GM21619 (cell line): ENCODE results near the gene KANSL1.

ENCODE experiments used
- ATAC-seq: cut with Tn5 transposase; IDR thresholded peaks from one replicate; pipeline ENCODE4 v1.9.1; 2021; ENCODE audit not compliant: unreplicated experiment

KANSL1 gene

DNA sequence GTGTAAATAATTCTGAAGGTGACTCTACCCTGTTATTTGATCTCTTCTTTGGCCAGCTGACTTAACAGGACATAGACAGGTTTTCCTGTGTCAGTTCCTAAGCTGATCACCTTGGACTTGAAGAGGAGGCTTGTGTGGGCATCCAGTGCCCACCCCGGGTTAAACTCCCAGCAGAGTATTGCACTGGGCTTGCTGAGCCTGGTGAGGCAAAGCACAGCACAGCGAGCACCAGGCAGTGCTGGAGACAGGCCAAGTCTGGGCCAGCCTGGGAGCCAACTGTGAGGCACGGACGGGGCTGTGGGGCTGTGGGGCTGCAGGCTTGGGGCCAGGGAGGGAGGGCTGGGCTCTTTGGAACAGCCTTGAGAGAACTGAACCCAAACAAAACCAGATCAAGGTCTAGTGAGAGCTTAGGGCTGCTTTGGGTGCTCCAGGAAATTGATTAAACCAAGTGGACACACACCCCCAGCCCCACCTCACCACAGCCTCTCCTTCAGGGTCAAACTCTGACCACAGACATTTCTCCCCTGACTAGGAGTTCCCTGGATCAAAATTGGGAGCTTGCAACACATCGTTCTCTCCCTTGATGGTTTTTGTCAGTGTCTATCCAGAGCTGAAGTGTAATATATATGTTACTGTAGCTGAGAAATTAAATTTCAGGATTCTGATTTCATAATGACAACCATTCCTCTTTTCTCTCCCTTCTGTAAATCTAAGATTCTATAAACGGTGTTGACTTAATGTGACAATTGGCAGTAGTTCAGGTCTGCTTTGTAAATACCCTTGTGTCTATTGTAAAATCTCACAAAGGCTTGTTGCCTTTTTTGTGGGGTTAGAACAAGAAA is 189.1 kb downstream of the KANSL1 start:
- no peak for ATAC-seq

DNA sequence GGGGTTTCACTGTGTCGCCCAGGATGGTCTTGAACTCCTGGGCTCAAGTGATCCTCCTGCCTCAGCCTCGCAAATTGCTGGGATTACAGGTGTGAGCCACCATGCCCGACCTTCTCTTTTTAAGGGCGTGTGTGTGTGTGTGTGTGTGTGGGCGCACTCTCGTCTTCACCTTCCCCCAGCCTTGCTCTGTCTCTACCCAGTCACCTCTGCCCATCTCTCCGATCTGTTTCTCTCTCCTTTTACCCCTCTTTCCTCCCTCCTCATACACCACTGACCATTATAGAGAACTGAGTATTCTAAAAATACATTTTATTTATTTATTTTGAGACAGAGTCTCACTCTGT is 190.3 kb downstream of the KANSL1 start:
- ATAC-seq, result no peak

DNA sequence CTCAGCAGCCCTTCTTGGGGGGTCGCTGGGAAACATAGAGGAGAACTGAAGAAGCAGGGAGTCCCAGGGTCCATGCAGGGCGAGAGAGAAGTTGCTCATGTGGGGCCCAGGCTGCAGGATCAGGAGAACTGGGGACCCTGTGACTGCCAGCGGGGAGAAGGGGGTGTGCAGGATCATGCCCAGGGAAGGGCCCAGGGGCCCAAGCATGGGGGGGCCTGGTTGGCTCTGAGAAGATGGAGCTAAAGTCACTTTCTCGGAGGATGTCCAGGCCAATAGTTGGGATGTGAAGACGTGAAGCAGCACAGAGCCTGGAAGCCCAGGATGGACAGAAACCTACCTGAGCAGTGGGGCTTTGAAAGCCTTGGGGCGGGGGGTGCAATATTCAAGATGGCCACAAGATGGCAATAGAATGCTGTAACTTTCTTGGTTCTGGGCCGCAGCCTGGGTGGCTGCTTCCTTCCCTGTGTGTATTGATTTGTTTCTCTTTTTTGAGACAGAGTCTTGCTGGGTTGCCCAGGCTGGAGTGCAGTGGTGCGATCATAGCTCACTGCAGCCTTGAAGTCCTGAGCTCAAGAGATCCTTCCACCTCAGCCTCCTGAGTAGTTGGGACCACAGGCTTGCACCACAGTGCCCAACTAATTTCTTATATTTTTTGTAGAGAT is 190.8 kb downstream of the KANSL1 start:
- no peak for ATAC-seq

DNA sequence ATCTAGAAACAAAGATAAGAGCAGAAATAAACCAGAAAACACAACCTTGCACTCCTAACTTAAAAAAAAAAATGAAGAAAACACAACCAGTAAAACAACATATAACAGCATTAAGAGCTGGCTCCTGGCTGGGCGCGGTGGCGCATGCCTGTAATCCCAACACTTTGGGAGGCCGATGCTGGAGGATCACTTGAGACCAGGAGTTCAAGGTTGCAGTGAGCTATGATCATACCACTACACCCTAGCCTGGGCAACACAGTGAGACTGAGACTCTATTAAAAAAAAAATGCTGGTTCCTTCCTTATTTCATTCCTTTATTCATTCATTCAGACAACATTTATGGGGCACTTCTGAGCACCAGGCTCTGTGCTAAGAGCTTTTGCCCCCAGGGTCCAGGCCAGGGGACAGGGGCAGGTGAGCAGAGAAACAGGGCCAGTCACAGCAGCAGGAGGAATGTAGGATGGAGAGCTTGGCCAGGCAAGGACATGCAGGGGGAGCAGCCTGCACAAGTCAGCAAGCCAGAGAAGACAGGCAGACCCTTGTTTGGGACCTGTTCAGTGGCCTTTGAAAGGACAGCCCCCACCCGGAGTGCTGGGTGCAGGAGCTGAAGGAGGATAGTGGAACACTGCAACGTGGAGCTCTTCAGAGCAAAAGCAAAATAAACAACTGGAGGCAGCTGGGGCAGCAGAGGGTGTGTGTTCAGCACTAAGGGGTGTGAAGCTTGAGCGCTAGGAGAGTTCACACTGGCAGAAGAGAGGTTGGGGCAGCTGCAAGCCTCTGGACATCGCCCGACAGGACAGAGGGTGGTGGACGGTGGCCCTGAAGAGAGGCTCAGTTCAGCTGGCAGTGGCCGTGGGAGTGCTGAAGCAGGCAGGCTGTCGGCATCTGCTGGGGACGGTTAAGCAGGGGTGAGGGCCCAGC is 191.6 kb downstream of the KANSL1 start:
- ATAC-seq, result no peak

DNA sequence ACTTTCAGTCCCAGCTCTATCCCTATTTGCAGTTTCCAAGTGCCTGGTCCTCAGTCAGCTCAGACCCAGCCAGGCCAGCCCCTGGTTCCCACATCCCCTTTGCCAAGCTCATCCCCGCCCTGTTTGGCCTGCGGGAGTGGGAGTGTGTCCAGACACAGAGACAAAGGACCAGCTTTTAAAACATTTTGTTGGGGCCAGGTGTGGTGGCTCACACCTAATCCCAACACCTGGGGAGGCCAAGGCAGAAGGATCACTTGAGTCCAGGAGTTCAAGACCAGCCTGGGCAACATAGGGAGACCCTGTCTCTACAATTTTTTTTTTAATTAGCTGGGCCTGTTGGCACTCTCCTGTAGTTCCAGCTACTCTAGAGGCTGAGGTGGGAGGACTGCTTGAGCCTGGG is 192.5 kb downstream of the KANSL1 start:
- no peak for ATAC-seq

DNA sequence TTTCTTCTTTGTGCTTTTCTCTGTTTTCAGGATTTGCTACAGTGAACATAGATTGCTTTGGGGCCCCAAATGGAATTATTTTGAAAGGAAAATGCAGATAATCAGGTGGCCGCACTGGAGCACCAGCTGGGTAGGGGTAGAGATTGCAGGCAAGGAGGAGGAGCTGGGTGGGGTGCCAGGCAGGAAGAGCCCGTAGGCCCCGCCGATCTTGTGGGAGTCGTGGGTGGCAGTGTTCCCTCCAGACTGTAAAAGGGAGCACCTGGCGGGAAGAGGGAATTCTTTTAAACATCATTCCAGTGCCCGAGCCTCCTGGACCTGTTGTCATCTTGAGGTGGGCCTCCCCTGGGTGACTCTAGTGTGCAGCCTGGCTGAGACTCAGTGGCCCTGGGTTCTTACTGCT is 192.9 kb downstream of the KANSL1 start:
- no peak for ATAC-seq

DNA sequence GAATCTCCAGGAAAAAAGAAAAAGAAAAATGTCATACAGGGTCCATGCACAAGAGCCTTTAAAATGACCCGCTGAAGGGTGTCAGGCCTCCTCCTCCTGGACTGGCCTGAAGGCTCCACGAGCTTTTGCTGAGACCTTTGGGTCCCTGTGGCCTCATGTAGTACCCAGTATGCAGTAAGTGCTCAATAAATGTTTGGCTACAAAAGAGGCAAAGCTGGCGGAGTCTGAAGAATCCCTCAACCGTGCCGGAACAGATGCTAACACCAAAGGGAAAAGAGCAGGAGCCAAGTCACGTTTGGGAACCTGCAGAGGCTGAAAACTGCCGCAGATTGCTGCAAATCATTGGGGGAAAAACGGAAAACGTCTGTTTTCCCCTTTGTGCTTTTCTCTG is 193.3 kb downstream of the KANSL1 start:
- no peak for ATAC-seq

DNA sequence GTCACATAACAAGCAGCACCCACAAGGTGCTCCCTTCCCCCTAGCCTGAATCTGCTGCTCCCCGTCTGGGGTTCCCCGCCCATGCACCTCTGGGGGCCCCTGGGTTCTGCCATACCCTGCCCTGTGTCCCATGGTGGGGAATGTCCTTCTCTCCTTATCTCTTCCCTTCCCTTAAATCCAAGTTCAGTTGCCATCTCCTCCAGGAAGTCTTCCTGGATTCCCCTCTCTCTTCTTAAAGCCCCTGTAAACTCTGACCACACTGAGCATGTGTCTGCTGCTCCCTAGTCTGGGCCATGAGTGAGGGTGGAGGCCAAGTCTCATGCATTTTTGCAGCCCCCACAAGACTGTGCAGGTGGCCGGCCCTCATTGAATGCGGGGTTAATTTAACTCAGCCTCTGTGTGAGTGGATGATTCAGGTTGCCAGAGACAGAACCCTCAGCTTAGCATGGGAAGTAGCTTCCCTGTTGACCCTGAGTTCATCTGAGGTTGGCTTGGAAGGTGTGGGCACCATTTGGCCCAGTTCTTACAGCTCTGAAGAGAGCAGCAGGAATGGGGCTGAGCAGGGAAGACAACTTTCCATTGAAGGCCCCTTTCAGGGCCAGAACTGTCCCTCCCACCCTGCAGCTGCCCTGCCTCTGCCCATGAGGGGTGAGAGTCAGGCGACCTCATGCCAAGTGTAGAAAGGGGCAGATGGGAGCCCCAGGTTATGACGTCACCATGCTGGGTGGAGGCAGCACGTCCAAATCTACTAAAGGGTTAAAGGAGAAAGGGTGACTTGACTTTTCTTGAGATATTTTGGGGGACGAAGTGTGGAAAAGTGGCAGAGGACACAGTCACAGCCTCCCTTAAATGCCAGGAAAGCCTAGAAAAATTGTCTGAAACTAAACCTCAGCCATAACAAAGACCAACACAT is 194.0 kb downstream of the KANSL1 start, which contains the start of gene STH:
Gene STH, plus strand, starts transcription at position 264 of the 913 bp plus-strand sequence. Its CDS starts 30 bp downstream, at position 294.
- no peak for ATAC-seq

DNA sequence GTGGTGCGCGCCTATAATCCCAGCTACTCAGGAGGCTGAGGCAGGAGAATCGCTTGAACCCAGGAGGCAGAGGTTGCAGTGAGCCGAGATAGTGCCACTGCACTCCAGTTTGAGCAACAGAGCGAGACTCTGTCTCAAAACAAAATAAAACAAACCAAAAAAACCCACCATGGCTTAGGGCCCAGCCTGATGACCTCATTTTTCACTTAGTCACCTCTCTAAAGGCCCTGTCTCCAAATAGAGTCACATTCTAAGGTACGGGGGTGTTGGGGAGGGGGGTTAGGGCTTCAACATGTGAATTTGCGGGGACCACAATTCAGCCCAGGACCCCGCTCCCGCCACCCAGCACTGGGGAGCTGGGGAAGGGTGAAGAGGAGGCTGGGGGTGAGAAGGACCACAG is 195.6 kb downstream of the KANSL1 start:
- no peak for ATAC-seq

DNA sequence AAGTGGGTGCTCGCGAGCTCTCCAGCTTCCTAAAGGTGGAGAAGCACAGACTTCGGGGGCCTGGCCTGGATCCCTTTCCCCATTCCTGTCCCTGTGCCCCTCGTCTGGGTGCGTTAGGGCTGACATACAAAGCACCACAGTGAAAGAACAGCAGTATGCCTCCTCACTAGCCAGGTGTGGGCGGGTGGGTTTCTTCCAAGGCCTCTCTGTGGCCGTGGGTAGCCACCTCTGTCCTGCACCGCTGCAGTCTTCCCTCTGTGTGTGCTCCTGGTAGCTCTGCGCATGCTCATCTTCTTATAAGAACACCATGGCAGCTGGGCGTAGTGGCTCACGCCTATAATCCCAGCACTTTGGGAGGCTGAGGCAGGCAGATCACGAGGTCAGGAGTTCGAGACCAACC is 196.1 kb downstream of the KANSL1 start:
- no peak for ATAC-seq

DNA sequence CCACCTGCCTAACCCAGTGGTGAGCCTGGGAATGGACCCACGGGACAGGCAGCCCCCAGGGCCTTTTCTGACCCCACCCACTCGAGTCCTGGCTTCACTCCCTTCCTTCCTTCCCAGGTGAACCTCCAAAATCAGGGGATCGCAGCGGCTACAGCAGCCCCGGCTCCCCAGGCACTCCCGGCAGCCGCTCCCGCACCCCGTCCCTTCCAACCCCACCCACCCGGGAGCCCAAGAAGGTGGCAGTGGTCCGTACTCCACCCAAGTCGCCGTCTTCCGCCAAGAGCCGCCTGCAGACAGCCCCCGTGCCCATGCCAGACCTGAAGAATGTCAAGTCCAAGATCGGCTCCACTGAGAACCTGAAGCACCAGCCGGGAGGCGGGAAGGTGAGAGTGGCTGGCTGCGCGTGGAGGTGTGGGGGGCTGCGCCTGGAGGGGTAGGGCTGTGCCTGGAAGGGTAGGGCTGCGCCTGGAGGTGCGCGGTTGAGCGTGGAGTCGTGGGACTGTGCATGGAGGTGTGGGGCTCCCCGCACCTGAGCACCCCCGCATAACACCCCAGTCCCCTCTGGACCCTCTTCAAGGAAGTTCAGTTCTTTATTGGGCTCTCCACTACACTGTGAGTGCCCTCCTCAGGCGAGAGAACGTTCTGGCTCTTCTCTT is 196.8 kb downstream of the KANSL1 start:
- no peak for ATAC-seq

DNA sequence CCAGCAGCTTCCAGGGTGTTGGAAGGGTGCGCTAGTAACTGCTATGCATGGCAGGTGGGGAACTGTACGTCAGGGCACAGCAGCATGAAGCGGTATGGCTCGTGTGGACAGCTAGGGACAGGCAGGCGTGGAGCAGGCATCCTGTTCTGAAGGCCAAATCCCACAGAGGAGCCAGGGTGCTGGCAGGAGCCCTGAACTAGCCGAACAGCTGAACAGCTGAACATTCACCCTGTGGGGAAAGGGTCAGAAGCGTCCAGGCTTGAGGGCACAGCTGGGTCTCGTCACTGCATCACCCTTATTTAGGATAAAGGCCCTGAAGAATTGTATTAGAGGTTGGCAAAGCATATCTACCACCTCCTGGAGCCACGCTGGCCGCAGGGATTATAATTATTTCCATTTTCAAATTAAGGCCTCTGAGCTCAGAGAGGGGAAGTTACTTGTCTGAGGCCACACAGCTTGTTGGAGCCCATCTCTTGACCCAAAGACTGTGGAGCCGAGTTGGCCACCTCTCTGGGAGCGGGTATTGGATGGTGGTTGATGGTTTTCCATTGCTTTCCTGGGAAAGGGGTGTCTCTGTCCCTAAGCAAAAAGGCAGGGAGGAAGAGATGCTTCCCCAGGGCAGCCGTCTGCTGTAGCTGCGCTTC is 197.5 kb downstream of the KANSL1 start:
- no peak for ATAC-seq

DNA sequence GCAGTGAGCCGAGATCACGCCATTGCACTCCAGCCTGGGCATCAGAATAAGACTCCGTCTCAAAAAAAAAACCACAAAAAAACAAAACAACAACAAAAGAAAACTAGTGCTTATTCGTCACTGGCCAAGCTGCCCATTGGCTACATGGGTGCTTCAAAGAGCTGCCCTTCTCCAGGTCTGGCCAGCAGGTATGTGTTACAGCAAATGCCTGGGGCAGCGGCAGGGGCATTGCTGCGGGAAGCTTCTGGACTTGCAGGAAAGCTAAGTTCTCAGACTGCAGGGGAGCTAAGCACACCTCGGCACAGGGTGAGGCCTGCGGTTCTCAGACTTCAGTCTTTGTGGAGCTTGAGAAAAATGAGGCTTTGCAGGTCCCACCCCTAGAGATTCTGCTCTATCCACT is 198.2 kb downstream of the KANSL1 start:
- ATAC-seq, result no peak

DNA sequence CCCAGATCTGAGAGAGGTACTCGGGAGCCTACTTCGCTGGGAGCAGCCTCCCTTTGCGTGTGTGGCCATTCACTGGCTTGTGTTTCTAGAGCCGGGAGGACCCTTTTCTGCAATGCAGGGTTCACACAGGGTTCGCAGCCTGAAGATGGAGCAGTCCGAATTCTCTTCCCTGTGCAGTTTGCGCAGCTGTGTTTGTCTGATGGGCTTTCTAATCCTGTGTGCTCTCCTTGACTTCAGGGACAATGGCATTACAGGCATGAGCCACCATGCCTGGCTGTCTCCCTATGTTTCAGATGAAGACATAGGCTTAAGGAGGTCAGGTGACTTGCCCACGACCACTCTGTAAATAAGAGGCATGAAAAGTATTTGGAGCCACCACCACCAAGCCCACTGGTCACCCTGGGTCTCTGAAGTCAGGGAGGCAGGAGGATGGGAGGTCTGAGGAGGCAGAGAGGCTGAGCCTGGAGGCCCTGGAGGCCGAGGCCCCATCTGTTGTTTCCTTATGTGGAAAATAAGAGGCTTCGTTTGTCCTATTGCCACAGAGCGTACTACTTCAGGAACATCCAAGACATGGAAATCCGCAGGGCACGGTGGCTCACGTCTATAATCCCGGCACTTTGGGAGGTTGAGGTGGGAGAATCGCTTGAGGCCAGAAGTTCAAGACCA is 199.1 kb downstream of the KANSL1 start:
- ATAC-seq, result no peak

DNA sequence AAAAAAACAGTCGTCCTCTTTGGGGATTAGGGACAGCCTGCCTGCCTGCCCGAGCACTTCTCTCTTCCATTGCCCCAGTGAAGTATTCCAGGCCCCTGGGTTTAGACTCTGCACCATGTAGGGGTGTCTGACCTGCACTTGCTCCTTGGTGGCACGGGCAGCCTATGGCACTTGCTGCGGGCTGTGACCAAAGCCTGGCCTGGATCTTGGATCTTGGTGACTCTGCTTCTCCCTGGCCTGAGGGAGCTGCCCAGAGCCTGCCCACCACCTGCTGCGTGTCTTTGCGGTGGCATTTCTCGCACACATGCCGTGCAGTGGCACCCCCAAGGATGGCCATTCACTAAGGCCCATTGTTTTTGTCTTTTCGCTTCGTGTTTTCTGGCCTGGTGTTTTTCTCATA is 200.3 kb downstream of the KANSL1 start:
- no peak for ATAC-seq

DNA sequence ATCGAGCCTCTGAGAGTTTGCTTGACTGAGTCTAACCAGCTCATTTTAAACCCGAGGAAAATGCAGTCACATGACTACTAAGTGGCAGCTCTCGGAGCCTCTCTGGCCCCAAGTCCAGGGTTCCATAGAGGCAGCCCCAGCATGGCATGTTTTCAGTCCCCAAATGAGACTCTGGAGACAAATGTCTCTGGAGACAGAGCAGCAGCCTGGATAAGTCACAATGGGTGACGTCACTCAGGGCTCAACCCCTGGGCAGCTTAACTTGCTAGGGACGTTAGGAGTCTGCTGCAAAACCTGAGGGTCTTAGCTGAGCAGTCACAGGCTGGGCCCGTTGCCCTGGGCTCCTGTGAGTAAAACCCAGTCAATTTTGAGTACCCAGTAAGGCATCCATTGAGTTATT is 201.1 kb downstream of the KANSL1 start:
- ATAC-seq, result no peak

DNA sequence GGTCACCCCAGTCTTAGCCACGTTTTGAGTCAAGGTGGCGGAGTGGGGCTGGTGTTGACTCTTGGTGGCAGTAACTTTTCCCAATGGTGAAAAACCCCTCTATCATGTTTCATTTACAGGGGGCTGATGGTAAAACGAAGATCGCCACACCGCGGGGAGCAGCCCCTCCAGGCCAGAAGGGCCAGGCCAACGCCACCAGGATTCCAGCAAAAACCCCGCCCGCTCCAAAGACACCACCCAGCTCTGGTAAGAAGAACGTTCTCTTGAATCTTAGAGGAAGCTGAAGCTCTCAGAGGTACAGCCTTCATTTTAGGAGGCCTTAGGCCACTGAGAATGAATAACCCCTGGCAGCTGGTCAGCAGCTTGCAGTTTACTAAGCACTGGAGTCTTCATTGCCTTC is 201.9 kb downstream of the KANSL1 start:
- no peak for ATAC-seq

DNA sequence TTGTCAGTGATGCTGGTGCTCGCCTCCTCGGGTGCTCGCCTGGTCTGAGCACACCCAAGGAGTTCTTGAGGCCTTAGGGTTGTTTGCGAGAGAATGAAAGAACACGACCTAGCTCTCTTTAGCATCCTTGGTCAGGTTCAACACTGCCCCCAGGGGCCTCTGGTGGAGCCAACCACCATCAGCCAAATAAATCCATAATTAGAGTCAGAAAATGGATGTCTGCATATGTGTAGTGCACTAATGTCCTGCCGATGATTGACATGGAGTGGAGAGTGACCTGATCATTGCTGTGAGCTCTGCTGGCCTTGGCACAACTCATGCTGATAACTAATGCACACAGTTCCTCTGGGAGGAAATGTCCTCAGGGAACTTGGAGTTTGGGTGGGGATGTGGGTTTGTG is 202.3 kb downstream of the KANSL1 start:
- ATAC-seq, result no peak

DNA sequence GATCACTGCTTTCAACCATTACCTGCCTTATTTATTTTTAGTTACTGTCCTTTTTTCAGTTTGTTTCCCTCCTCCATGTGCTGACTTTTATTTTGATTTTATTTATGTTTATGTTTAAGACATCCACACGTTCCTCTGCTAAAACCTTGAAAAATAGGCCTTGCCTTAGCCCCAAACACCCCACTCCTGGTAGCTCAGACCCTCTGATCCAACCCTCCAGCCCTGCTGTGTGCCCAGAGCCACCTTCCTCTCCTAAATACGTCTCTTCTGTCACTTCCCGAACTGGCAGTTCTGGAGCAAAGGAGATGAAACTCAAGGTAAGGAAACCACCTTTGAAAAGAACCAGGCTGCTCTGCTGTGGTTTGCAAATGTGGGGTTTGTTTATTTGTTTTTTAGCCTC is 203.5 kb downstream of the KANSL1 start:
- no peak for ATAC-seq
